HK-2 (cell line): ENCODE results near the gene SNAP91.

ENCODE experiments used
- DNase-seq: peaks from one replicate; pipeline ENCODE4 v3.0.0-alpha.2; 2018; ENCODE audit not compliant: unreplicated experiment

Gene SNAP91

DNA sequence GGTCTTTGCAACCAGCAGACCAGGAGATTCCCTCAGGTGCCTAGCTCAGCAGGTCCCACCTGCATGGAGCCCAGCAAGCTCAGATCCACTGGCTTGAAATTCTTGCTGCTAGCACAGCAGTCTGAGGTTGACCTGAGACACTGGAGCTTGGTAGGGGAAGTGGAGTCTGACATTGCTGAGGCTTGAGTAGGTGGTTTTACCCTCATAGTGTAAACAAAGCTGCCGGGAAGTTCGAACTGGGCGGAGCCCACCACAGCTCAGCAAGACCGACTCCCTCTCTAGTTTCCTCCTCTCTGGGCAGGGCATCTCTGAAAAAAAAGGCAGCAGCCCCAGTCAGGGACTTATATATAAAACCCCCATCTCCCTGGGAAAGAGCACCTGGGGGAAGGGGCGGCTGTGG, 162.3 kb downstream of the SNAP91 start:
- DNase-seq: no peak

GRCh38 chr6:83539678-83540077, 169.2 kb downstream of the SNAP91 start:
- no peak for DNase-seq

- no peak for DNase-seq
Observed at GRCh38 chr6:83536647-83537589, 172.0 kb downstream of the SNAP91 start.

GRCh38 chr6:83536034-83536646, 172.8 kb downstream of the SNAP91 start:
- DNase-seq: peak; percentile 18

- DNase-seq: no peak
Observed at GRCh38 chr6:83518816-83519480, 190.0 kb downstream of the SNAP91 start.

GRCh38 chr6:83517500-83517899, 191.4 kb downstream of the SNAP91 start:
- no peak for DNase-seq

DNA sequence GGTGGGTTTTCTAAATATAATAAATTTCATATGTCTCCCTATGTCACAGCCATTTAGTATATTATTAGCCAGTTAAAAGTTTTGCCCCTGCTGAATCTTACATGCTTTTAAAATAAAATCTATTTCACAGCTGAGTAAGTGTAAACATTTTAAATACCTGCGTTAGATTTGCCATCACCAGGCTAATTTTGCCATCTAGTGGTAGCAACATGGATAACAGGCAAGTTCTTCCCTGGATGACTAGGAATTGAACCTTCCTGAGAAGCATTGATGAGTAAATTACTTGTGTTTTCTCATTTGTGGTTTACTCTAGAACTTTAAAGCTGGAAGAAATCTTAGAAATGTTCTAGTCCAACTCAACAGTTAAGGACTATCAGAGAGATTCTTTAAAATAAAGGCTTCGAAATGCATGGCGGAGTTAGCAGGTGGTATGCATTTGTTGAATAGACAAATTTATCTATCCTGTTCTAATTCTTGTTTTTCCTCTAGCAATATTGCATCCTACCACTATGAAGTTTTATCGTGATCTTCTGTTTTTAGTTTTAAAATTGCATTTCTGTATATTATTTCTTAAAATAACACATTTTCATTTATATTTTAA, 193.9 kb downstream of the SNAP91 start:
- DNase-seq: no peak

DNA sequence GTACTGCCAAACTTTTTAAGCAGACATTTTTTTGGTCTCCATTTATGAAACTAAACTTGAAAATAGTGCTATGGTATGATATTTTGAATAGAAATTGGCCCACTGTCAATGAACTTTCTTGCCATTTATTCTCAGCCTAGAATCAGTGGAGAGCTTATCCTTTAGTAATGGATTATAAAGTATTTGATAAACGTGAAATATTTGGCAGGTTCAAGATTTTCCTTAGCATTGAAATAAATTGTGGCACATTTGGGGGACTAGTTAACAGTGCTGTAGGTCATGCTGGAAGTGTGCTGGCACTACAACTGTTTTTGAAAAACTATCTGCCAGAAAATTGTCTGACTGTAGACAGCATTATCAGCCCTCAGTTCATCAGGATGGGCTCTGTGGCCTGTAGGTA, 194.4 kb downstream of the SNAP91 start:
- no peak for DNase-seq

- peak; percentile 55 for DNase-seq
Observed at GRCh38 chr6:83511901-83512681, 196.8 kb downstream of the SNAP91 start, which contains the start of gene PRSS35. Gene PRSS35 (plus strand): TSS chr6:83512534. CDS start chr6:83523442, 10,908 bp downstream.

DNA sequence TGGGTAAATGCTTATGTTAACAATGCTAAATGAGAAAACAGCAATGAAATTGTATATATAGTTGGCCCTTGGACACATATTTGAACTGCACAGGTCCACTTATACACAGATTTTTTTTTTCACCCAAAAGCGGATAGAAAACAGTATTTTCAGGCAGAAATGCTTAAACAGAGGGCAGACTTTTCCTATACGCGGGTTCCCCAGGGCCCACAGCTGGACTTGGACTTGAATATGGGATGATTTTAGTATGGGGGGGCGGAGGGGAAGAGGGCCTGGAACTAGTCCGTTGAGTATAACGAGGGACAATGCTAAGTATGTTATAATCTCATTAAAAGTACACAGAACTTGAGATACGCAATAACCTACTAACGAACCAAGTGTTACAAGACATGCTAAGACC, 197.6 kb downstream of the SNAP91 start:
- no peak for DNase-seq

DNA sequence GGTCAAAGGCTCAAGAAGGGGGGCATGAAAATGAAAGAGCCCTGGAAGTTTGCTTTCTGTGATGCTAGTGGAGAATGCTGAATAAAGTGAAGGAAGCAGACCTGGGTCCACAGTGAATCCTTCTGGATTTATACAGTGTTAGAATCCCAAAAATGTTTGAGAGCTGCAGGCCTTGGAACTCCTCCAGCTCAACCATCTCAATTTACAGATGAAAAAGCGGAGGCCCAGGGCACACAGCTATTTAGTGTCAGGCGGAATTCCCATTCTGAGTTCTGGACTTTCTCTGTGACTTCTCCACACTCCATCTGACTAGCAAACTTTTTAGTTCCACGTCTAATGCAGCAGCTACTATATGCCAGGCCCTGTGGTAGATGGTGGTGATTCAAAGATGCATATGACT, 198.1 kb downstream of the SNAP91 start:
- DNase-seq: no peak

DNA sequence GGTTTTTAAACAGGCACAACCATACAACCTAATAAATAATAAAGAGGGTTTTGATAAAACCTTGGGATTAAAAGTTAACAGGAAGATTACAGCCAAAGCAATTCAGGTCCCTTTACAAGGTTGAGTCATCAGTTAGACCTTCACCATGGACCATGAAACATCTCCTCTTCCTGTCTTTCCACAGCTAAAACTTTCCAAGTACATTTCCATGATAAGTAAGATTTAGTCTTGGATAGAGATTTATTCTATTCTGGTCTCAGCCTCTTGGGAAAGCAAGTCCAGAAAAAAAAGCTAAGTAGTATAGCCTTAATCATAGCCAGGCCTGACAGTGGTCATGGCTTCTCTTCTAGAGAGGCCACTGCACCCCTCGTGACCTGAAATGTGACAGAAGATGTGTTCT, 199.5 kb downstream of the SNAP91 start:
- DNase-seq: no peak

GRCh38 chr6:83505356-83505755, 203.5 kb downstream of the SNAP91 start:
- DNase-seq: no peak
